ENCODE results near the gene UFD1. TPM values are rescaled to one million over a fixed set of nuclear protein-coding genes. Genes with fewer than 3 reads are reported as not detected.

Gene UFD1
- total RNA-seq, 1 experiment from 2014 or later: 114 TPM

DNA sequence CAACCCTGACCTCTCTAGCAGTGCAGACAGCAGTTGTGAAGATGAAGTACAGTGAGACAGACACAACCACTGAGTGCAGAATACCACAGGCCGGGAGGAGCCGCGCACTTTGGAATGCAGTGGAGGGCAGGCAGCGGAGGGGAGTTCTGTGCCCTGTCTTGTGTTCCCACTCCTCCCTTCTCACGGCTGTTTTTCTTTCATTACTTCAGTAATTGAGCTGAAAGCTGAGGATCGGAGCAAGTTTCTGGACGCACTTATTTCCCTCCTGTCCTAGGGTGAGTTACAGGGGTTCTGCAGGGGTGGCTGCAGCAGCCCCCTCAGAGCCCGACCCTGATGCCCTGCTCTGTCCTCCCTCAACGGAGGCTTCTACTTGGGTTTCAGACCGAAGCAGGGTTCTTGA, 39.6 kb upstream of the UFD1 start:
- no peak for DNase-seq (ENCODE audit: low read depth, low spot score)
- in situ Hi-C loops (cut with HindIII; ENCODE audit: low pct_unique_long_range_greater_than_20kb, low sequenced_read_pairs): no loop called here

DNA sequence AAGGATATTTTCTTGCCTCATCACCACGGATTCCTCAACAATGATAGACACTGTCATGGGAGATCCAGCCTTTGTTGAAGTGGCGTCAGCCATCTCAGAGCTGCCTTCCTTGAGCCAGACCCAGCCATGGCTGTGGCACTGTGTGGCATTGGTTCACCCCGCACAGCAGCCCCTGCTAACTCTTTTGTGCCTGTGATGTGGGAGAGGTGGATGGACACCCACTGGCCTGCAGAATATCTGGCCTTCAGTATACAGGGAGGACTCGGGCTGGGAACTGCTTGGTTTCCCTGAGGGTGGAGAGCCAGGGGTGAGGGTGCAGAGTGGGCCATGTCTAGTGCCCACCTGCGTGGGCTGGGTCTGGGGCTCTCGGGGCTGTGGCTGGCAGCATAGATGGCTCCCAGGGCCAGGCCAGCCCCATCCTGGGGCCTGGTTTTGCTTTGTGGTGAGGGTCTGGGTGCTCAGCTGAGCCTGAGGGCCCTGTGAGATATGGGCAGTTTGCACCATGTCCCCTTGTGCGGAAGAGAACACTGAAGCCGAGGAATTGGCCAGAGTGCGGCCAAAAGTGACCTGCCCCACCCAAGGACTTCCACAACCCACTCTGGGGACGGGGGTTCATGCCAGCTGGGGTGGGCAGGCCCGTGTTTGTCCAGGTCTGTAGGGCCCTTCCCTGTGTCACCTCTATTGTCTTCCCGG, 39.1 kb upstream of the UFD1 start:
- no peak for DNase-seq (ENCODE audit: low read depth, low spot score)
- in situ Hi-C loops (cut with HindIII; ENCODE audit: low pct_unique_long_range_greater_than_20kb, low sequenced_read_pairs): no loop called here

DNA sequence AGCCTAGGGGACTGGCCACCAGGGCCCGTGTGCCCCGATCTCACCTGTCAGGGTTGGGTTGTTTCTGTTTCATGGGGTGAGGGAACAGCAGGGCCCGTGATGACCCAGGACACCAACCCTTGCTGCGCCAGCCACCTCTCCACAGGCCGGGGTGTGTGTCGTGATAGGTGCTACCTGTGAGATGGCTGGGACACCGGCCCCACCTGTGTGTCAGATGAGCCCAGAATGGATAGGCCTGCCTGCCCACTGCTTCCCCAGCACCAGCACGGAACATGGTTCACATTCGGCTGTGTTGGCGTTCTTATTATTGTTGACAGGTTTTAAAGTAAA, 38.1 kb upstream of the UFD1 start:
- in situ Hi-C loops (cut with HindIII; ENCODE audit: low pct_unique_long_range_greater_than_20kb, low sequenced_read_pairs): no loop called here
- no peak for DNase-seq (ENCODE audit: low read depth, low spot score)

DNA sequence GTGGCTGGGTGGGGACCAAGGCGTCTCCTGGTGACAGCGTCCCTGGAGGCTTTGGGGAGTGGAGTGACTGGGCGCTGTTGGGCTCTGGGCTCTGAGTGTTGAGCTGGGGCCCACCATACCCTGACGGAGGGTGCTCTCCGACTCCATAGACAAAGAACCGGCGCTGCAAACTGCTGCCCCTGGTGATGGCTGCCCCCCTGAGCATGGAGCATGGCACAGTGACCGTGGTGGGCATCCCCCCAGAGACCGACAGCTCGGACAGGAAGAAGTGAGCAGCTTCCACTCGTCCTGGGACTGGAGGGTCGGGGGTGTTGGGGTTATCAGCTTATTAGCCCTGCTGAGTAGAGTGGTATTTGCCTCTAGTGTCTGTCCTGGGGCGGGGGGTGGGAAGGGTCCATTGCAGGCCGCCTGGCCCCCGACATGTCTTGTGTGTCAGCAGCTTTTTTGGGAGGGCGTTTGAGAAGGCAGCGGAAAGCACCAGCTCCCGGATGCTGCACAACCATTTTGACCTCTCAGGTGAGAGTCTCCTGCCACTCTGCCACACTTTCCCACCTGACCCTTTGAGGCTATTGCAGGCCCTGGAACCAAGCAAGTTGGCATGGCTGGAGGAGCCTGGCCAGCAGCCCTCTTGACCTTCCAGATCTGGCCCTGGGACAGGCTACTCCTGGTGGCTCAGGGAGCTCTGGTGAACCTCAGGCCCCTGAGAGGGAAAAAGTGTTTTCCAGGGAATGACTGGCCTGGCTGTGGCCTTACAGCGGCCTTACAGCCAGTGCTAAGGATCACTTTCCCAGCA, 37.6 kb upstream of the UFD1 start:
- DNase-seq (ENCODE audit: low read depth, low spot score): no peak
- in situ Hi-C loops (cut with HindIII; ENCODE audit: low pct_unique_long_range_greater_than_20kb, low sequenced_read_pairs): no loop called here

DNA sequence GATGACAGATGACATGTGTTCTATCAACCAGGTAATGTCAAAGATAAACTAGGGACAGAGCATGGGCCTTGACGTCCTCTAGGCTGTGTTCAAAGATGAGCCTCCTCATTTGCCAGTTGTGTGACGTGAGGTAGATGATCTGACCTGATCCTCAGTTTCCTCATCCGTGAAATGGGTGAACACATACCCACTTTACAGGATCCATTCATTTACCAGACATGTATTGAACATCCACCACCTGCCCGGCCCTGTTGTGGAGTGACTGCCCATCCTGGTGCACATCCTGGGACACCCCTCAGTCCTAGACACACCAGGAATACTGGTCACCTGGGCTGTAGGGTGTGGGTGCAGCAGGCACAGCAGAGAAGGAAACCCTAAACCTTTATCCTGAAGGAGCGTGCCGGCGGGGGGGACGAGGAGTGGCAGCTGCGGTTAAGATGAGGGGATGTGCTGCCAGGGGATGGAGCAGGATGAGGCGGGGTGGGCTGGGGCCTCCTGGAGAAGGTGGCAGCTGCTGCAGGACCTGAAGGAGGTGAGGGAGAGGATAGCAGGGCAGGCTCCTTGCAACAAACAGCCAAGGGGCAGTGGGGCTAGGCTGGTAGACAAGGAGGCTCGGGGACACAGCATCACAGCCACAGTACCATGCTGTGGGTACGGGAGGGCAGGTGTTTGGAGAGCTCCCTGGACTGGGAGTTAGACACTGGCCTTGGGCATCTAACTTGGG, 36.8 kb upstream of the UFD1 start:
- in situ Hi-C loops (cut with HindIII; ENCODE audit: low pct_unique_long_range_greater_than_20kb, low sequenced_read_pairs): no loop called here
- no peak for DNase-seq (ENCODE audit: low read depth, low spot score)

DNA sequence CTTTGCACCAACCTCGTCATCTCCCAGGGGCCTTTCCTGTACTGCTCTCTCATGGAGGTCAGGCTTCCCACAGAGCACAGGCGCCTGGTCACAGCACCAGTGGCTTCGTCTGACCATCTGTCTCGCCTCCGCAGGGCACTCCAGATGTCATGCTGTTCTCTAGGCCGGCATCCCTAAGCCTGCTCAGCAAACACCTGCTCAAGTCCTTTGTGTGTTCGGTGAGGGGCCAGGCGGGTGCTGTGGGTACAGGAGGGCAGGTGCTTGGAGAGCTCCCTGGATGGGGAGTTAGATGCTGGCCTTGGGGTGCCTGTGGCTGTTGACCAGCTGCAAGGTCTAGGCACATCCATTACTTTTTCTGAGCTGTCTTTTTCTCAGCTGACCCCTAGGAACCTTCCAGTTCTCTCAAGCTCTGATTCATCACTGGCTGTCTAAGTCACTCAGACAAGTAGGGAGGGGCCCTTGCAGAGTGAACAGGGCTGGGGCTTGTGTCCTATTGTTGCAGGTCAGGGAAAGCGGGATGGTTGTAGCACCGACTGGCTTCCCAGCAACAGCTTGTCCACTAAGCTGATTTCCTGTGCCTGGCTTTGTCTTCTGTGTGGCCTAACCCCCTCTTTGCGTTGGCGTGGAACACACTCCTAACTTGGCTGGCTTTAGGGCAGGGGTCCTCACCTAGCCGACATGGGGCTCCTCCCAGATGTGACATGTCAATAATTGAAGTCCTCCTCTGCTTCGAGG, 36.0 kb upstream of the UFD1 start:
- in situ Hi-C loops (cut with HindIII; ENCODE audit: low pct_unique_long_range_greater_than_20kb, low sequenced_read_pairs): no loop called here
- DNase-seq (ENCODE audit: low read depth, low spot score): no peak

DNA sequence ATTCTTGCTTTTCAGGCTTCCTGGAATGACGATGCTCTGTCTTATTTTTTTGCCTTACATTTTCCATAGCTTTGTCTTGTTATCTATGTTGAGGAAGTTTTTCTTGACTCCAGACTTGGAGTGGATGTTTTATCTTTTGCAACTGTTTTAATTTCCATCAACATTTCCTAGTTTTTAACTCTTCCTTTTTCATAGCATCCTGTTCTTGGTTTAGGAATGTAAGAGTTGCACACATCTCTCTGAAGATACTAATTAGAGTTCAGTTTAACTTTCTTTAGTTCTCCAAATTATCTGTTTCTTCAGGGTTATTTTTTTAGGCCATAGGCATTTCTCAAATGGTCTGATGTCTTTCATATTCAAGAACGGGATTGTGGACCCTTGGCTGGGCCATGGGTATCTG, 34.8 kb upstream of the UFD1 start:
- in situ Hi-C loops (cut with HindIII; ENCODE audit: low pct_unique_long_range_greater_than_20kb, low sequenced_read_pairs): no loop called here
- no peak for DNase-seq (ENCODE audit: low read depth, low spot score)

DNA sequence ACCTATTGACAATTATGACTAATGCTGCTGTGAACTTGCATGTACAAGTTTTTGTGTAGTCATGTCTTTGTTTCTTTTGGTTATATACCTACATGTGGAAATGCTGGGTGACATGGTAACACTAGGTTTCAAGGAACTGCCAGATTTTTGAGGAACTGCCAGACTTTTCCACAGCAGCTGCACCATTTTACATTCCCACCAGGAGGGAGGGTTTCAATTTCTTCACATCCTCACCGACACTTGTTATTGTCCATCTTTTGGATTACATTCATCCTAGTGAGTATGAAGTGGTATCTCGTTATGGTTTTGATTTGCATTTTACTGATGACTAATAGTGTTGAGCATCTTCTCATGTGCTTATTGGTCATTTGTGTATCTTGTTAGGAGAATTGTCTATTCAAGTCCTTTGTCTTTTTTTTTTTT, 31.9 kb upstream of the UFD1 start:
- DNase-seq (ENCODE audit: low read depth, low spot score): no peak
- in situ Hi-C loops (cut with HindIII; ENCODE audit: low pct_unique_long_range_greater_than_20kb, low sequenced_read_pairs): no loop called here

DNA sequence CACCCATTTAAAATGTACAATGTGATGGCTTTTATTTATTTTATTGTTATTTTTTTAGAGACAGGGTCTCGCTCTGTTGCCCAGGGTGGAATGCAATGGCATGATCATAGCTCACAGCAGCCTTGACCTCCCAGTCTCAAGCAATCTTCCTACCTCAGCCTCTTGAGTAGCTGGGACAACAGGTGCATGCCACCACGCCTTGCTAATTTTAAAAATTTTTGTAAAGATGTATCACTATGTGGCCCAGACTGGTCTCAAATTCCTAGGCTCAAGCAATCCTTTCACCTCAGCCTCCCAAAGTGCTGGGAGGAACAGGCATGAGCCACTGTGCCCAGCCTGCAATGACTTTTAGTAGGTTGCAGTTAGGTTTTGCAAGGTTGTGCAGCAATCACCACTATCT, 30.9 kb upstream of the UFD1 start:
- in situ Hi-C loops (cut with HindIII; ENCODE audit: low pct_unique_long_range_greater_than_20kb, low sequenced_read_pairs): no loop called here
- no peak for DNase-seq (ENCODE audit: low read depth, low spot score)

DNA sequence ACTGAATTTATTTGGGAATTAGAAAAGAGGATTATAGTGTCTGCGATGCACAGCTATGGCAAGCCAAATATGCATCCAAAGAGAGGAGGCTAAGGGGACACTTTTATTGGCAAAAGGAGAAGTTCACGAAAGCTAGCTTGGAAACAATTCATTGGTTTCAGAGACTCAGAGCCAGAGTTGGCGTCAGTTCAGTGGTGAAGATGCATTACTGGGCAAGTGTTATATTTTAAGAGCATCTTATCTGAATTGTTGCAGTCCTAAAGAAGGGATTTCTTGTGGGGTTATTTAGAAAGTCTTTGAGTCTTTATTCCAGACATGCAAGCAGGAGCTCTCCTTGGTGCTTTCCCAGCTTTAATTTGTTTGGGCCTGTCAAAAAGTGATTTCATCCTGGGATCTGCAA, 30.2 kb upstream of the UFD1 start:
- in situ Hi-C loops (cut with HindIII; ENCODE audit: low pct_unique_long_range_greater_than_20kb, low sequenced_read_pairs): no loop called here
- DNase-seq (ENCODE audit: low read depth, low spot score): no peak

DNA sequence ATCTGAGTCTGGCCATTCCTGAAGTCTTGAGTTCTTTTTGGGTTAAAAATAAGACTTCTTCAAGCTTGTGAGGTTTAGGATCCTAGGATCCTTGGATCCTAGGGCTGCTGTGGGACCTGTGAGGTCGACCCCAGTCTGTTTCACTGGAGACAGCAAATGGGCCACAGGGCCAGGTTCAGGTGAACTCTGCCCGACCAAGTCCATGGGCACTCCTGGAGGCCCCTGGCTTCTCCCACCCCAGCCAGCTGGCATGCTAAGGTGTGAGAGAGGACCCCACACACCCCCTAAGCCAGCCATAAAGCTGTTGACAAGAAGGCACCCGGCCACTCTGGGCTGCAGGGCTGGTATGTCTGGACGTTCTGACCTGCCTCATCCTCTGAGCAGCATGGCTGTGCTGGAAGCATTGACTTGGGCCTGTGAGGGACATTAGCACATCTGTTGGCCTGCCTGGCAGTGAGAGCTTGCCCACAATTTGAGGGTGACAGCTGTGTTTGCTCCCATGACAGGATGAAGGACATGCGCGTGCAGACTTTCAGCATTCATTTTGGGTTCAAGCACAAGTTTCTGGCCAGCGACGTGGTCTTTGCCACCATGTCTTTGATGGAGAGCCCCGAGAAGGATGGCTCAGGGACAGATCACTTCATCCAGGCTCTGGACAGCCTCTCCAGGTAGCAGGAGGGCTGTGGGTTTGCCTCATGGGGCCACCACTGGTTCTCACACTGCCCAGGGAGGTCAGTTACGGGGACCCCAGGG, 29.2 kb upstream of the UFD1 start:
- DNase-seq (ENCODE audit: low read depth, low spot score): no peak
- in situ Hi-C loops (cut with HindIII; ENCODE audit: low pct_unique_long_range_greater_than_20kb, low sequenced_read_pairs): no loop called here

DNA sequence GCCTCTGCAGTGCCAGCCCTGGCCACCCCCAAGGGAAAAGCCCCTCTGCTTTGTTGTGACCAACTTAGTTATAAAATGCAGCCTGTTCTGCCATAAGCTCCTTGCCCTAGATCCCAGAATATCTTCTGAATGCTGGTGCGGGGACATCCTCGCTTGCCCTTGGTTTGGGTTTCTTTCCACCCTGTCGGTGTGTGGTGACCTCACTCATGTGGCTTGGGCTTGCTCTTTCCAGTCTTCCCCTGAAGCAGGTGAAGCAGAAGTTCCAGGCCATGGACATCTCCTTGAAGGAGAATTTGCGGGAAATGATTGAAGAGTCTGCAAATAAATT, 28.5 kb upstream of the UFD1 start:
- DNase-seq (ENCODE audit: low read depth, low spot score): no peak
- in situ Hi-C loops (cut with HindIII; ENCODE audit: low pct_unique_long_range_greater_than_20kb, low sequenced_read_pairs): no loop called here

DNA sequence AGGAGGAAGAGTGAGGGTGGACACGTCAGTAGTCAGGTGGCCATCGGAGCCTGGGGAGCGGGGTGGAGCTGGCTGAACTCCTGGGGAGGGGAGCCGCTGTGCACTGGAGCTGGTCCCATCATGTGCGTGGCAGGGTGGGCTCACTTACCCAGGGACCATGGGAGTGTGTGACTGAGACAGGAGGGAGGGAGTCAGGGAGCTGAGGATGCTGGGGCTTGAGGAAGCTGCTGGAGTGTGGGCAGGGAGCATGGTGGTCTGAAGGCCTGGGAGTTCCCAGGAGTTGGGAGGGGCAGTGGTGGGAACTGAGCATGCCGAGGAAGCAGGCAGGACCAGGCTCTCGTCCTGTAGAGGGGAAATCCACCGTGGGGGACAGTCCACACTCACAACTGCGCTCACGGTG, 27.2 kb upstream of the UFD1 start:
- DNase-seq (ENCODE audit: low read depth, low spot score): no peak
- in situ Hi-C loops (cut with HindIII; ENCODE audit: low pct_unique_long_range_greater_than_20kb, low sequenced_read_pairs): no loop called here

DNA sequence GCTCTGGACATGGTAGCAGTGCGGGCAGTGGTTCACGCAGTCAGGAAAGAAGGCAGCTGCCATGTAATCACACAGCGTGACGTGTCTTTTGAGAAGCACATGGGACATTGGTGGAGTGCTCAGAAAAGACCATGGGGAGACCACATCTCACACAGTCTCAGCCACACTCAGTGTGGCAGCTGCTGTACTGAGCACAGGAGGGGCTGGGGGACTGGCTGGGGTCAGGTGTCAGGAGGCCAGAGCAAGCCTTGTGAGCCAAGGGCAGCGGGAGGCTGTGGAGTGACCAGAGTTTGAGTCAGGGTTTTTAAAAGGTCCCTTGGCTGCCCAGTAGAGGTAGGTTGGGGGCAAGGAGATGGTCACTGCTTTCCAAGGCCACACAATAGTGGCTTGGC, 26.7 kb upstream of the UFD1 start:
- in situ Hi-C loops (cut with HindIII; ENCODE audit: low pct_unique_long_range_greater_than_20kb, low sequenced_read_pairs): no loop called here
- no peak for DNase-seq (ENCODE audit: low read depth, low spot score)

DNA sequence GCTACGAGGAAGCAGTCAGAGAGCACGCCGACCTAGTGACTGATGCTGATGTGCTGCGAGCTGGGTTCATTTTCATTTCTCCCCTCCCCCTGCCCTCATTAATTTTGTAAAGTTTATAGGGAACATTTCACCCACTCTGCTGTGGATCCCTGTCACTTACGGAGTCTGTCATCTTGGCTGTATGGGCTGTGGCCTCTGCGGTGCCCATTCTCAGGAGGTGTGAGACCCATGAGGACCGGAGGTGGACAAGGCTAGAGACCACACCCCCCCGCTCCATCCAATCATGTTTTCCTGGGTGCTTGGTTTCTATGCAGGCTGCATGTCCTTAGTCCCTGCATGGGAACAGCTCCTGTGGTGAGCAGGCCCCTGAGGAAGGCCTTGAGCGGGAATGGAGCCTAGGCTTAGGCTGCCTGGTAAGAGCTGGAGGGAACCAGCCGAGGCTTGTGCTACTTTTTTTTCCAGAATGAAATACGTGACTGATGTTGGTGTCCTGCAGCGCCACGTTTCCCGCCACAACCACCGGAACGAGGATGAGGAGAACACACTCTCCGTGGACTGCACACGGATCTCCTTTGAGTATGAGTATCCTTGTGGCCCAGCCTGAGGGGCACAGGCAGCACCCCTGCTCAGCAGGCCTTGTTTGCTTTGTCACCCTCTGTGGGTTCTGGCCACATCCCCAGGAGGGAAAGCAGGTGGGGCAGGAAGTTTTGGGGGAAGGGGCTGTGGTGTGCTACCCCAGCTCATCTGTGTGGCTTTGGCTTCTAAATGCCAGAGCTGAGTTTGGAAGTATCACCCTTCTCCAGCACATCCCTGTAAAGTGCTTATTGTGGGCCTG, 26.1 kb upstream of the UFD1 start:
- peak; percentile 15 for DNase-seq (ENCODE audit: low read depth, low spot score)
- in situ Hi-C loops (cut with HindIII; ENCODE audit: low pct_unique_long_range_greater_than_20kb, low sequenced_read_pairs): no loop called here

DNA sequence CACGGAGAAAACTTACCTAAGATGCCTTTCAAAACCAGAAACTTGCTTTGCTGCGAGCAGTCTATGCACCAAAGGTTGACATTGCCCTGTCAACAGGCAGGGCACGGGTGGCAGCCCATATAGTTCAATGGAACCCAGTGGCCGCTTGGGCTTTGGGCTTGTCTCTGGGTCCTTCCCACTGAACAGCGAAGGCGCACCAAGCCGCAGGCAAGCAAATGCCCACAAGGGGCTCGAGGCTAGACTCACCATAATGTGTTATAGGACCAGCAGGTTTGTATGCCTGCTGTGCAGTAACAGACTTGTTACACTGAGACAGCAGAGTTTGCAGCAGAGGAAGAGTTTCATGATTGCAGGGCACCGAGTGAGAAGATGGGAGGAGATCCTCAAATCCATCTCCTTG, 24.9 kb upstream of the UFD1 start:
- DNase-seq (ENCODE audit: low read depth, low spot score): peak; percentile 20
- in situ Hi-C loops (cut with HindIII; ENCODE audit: low pct_unique_long_range_greater_than_20kb, low sequenced_read_pairs): no loop called here

DNA sequence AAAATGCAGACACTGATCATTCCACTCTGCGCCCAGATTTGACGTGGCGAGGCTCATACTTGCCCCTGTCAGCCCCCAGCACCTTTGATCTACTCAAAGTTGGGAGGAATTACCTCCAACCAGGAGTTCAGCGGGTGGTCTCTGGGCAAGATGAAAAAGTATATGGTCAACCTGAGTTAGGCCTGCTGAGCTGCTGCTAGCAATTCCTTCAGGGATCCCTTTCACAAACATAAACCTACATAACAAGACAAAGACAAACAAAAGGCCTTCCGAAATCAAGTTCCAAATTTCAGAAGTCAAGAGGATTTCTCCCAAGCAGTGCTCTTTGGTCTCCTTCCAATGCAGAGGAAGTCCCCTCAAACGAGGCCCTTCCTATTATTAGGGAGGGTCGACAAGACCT, 24.4 kb upstream of the UFD1 start:
- in situ Hi-C loops (cut with HindIII; ENCODE audit: low pct_unique_long_range_greater_than_20kb, low sequenced_read_pairs): no loop called here
- DNase-seq (ENCODE audit: low read depth, low spot score): no peak

Measured in SK-MEL-5 (cell line).